ENCODE data around the gene YEATS4.

YEATS4 gene

DNA sequence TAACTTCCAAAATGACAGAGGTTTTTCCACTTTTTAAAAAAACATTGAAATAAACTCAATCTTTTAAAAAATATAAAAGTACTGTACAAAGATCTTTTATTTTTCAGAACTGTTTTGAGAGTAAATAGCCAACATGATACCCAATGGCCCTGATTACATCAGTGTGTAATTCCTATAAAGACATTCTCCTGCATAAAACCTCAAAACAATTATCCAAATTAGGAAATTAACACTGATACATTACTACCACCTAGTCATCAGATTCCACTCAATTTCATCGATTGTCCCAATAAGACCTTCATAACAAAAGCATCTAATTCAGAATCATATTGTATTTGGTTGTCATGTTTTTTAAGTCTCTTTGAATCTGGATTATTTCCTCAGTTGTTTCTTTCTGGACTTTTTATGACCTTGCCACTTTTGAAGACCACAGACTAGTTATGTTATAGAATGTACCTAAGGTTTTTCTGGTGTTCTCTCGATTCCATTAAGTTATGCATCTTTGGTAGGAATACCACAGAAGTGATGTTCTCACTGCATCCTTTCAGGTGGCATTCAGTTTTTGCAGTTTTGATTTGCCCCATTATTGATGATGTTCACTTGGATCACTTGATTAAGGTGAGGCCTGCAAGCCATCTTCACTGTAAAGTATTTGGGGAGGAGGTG is 4.0 kb upstream of the YEATS4 start:
- DNase-seq (ENCODE audit: low spot score): no peak
- CTCF ChIA-PET: interaction anchor here (0.6 kb wide), 1 partner anchor 138 kb away, joined by 7 read pairs; no protein-coding TSS in a partner anchor
- TF ChIP-seq, protein P1, sequence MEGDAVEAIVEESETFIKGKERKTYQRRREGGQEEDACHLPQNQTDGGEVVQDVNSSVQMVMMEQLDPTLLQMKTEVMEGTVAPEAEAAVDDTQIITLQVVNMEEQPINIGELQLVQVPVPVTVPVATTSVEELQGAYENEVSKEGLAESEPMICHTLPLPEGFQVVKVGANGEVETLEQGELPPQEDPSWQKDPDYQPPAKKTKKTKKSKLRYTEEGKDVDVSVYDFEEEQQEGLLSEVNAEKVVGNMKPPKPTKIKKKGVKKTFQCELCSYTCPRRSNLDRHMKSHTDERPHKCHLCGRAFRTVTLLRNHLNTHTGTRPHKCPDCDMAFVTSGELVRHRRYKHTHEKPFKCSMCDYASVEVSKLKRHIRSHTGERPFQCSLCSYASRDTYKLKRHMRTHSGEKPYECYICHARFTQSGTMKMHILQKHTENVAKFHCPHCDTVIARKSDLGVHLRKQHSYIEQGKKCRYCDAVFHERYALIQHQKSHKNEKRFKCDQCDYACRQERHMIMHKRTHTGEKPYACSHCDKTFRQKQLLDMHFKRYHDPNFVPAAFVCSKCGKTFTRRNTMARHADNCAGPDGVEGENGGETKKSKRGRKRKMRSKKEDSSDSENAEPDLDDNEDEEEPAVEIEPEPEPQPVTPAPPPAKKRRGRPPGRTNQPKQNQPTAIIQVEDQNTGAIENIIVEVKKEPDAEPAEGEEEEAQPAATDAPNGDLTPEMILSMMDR (conservative IDR thresholded peaks at IDR 0.05; ENCODE audit: low read depth): no peak
- no peak overlapping the region for H3K27ac ChIP-seq
- POLR2A ChIA-PET (ENCODE audit: low non-redundant PET): no interaction called here

DNA sequence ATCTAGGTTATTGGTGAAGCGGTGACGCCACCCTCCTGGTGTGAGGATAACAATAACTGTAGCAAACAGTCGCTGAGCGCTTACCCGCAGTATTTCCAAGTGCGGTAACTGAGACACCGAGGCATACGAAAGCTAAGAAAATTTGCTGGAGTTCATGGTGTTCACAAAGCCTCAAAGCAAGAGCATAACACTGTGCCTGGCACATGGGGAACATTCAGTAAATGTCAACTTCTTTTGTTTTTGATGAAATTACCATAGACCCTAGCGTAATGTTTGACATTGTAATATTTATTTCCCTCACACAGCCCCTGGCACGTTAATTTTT is 767 bp downstream of the YEATS4 start:
- ChIA-PET POLR2A (ENCODE audit: low non-redundant PET) (no interaction called here), CTCF (no interaction called here)
- peak overlapping the region; percentile 97 for H3K27ac ChIP-seq
- TF ChIP-seq, protein P1 (conservative IDR thresholded peaks at IDR 0.05; ENCODE audit: low read depth): no peak
- no peak for DNase-seq (ENCODE audit: low spot score)

DNA sequence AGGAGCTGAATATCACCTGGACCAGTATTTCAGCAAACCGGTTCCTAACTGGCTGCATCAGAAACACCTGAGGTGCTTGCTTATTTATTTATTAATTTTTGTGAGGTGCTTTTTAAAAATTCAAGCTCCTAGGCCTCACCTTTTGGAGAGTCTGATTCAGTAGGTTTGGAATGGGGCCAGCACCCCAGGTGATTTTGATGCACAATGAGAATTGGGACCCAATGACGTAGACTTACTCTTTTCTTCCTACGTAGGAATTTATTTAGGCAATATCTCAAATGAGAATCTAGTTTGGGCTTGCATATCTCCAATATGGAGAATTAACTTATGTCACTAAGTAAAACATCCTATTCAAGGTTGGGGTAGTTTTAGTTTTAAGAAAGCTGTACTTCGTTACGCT is 7.3 kb downstream of the YEATS4 start:
- ChIA-PET POLR2A (ENCODE audit: low non-redundant PET) (no interaction called here), CTCF (no interaction called here)
- no peak for DNase-seq (ENCODE audit: low spot score)
- no peak overlapping the region for H3K27ac ChIP-seq
- TF ChIP-seq, protein P1 (conservative IDR thresholded peaks at IDR 0.05; ENCODE audit: low read depth): no peak

DNA sequence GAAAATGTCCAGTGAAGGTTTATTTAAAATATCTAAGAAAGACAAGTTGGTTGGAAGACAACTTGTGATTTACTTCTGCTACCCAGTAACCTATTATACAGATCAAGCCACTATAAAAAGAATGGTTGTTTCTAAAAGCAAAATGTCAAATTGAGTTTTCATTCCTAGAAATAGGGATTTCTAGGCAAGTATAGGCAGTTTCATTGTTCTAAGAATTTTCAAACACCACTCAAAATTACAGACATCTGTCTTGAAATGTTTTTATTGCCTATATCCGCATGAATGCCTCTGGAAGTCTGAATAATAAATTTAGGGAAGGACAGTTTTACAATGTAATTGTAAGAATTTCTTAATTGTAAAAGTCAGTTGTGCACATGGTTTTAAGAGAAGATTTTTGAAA is 8.6 kb downstream of the YEATS4 start:
- CTCF ChIA-PET: no interaction called here
- no peak for DNase-seq (ENCODE audit: low spot score)
- no peak overlapping the region for H3K27ac ChIP-seq
- POLR2A ChIA-PET (ENCODE audit: low non-redundant PET): no interaction called here
- TF ChIP-seq, protein P1 (conservative IDR thresholded peaks at IDR 0.05; ENCODE audit: low read depth): no peak

DNA sequence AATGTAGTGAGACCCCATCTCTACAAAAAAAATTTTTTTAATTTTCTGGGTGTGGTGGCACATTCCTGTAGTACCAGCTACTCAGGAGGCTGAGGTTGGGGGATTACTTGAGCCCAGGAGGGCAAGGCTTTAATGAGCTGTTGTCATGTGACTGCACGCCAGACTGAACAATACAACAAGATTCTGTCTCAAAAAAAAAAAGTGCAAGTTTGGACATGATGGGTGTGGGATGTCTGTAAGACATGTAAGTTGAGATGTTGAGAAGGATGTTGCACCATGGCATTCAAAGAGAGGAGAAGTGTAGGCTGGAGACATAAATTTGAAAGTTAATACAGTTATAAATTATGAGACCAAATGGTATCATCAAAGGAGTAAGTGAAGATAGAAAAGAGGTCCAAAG is 23.5 kb downstream of the YEATS4 start:
- DNase-seq (ENCODE audit: low spot score): no peak
- TF ChIP-seq, protein P1 (conservative IDR thresholded peaks at IDR 0.05; ENCODE audit: low read depth): no peak
- CTCF ChIA-PET: no interaction called here
- POLR2A ChIA-PET (ENCODE audit: low non-redundant PET): no interaction called here
- H3K27ac ChIP-seq: peak overlapping the region; percentile 42; the same call in 1 of the 2 replicates

DNA sequence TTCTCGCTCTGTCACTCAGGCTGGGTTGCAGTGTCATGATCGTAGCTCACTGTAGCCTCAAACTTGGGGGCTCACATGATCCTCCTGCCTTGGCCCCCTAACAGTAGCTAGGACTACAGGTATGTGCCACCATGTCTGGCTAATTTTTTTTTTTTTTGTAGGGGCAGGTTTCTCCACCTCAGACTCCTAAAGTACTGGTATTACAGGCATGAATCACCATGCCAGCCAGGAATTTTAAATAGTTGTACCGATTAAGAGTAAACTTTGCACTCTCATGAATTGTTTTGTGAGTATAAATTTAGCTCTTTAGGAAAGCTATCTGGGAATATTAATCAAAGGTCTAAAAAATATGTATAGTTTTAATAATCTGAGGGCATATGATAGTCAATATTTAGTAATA is 25.5 kb downstream of the YEATS4 start:
- no peak for DNase-seq (ENCODE audit: low spot score)
- CTCF ChIA-PET: interaction anchor here (0.6 kb wide), 2 partner anchors 174 to 644 kb away, joined by 3 read pairs; no protein-coding TSS in a partner anchor
- no peak overlapping the region for H3K27ac ChIP-seq
- POLR2A ChIA-PET (ENCODE audit: low non-redundant PET): interaction anchor here (1.0 kb wide), 1 partner anchor 86 kb away, joined by 3 read pairs; no protein-coding TSS in a partner anchor
- TF ChIP-seq, protein P1 (conservative IDR thresholded peaks at IDR 0.05; ENCODE audit: low read depth): no peak

Data from RWPE1 (cell line).